Activated CD8-positive, alpha-beta memory T cell treated with anti-CD3 and anti-CD28 coated beads for 1 hour (primary cell): ENCODE measurements around the gene ZNF132.

Experiments used
- DNase-seq, 2 donors: peaks; one replicate each; pipeline ENCODE4 v3.0.0-alpha.2; 2020; ENCODE audit warnings: low read depth in 1 of 2; ENCODE audit errors: extremely low read depth in 1 of 2

The ZNF132 gene

GRCh38 chr19:58392945-58393724 is 46.8 kb downstream of the ZNF132 start:
- no peak for DNase-seq

DNA sequence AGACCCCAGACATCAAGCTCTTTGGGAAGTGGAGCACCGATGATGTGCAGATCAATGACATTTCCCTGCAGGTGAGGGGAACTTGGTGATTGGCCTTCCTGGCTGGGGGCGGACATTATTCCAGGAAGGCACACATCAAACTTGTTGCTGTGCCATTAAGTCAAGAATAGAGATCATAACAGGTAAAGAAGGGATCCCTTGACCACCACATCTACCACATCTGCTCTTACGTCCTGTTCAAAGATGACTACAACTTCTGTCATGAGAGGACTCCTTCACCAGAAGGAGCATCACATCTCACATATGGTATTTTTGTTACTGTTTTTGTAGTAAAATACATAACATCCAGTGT is 51.8 kb downstream of the ZNF132 start:
- DNase-seq, result no peak

- DNase-seq, result no peak
These were observed 52.4 kb downstream of the ZNF132 start for GRCh38 chr19:58387338-58388174.

GRCh38 chr19:58386576-58387337 is 53.2 kb downstream of the ZNF132 start, which contains the start of gene RPS5:
RPS5 (plus strand) TSS chr19:58387269; CDS start chr19:58388138, 869 bp downstream.
- DNase-seq, result peak; percentile 89 to 92

- DNase-seq, result no peak
These were observed 53.9 kb downstream of the ZNF132 start for GRCh38 chr19:58385891-58386575.

DNA sequence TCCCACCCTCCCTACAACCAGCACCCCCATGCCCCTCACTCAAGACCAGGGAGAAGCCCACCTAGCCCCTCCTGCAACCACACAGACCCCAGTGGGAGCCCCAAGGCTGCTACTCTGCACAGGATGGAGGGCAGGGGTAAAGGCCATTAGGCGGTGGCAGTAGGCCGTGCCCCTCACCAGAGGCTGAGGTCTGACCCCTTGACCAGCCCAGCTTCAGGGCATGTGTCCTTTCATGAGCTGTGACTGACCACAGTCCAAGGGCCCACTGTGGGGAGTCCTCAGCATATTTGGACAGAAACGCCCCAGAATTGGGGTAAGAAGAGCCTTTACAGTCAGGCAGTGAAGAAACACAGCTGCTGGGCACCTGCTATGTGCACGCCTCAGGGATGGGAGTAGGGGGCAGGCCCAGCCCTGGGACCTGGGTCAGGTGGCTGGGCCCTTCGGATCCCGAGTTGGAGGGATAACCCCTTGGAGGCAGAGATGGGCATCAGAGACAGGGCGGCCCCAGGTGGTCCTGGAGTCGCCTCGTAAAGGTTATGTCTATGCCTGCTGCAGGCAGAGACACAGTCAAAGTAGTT is 54.6 kb downstream of the ZNF132 start:
- no peak for DNase-seq

GRCh38 chr19:58382997-58383603 is 56.9 kb downstream of the ZNF132 start:
- DNase-seq, result no peak
